BLaER1 (cell line): ENCODE measurements around the gene HOXC9.

Experiments used
- H3K27ac ChIP-seq: shearing (Covaris generic); formaldehyde crosslinking; 2 replicates; pipeline ENCODE4 v1.8.1; 2022
- H3K27me3 ChIP-seq: shearing (Covaris generic); formaldehyde crosslinking; 2 replicates; pipeline ENCODE4 v1.8.1; 2022
- H3K36me3 ChIP-seq: shearing (Covaris generic); formaldehyde crosslinking; 2 replicates; pipeline ENCODE4 v1.8.1; 2022
- H3K4me1 ChIP-seq: shearing (Covaris generic); formaldehyde crosslinking; 2 replicates; pipeline ENCODE4 v1.8.1; 2022
- H3K4me2 ChIP-seq: shearing (Covaris generic); formaldehyde crosslinking; 2 replicates; pipeline ENCODE4 v1.8.1; 2022
- H3K4me3 ChIP-seq: shearing (Covaris generic); formaldehyde crosslinking; 2 replicates; pipeline ENCODE4 v1.8.1; 2022
- H3K9ac ChIP-seq: shearing (Covaris generic); formaldehyde crosslinking; 2 replicates; pipeline ENCODE4 v1.8.1; 2022
- H3K9me3 ChIP-seq: shearing (Covaris generic); formaldehyde crosslinking; 2 replicates; pipeline ENCODE4 v1.8.1; 2022
- H4K20me1 ChIP-seq: shearing (Covaris generic); formaldehyde crosslinking; 2 replicates; pipeline ENCODE4 v1.8.1; 2022
- Cebpa-rat ChIP-seq: shearing (Covaris generic); IDR thresholded peaks from 2 replicates; pipeline ENCODE4 v1.8.1; 2022

Gene HOXC9

GRCh38 chr12:53963434-53964314 lies 36.3 kb upstream of the HOXC9 start:
- H3K4me1 ChIP-seq = no peaks in the 10 kb centered on the region
- peaks cover 100% of the 10 kb centered on the region for H3K27me3 ChIP-seq
- no peak overlapping the region for H3K27ac ChIP-seq
- H3K4me2 ChIP-seq = no peak overlapping the region
- H4K20me1 ChIP-seq = peaks cover 98% of the 10 kb centered on the region
- peaks cover 27% of the 10 kb centered on the region for H3K9me3 ChIP-seq
- TF ChIP-seq Cebpa-rat = no peak
- no peak overlapping the region for H3K9ac ChIP-seq
- H3K36me3 ChIP-seq = no peaks in the 10 kb centered on the region
- H3K4me3 ChIP-seq = no peak overlapping the region

DNA sequence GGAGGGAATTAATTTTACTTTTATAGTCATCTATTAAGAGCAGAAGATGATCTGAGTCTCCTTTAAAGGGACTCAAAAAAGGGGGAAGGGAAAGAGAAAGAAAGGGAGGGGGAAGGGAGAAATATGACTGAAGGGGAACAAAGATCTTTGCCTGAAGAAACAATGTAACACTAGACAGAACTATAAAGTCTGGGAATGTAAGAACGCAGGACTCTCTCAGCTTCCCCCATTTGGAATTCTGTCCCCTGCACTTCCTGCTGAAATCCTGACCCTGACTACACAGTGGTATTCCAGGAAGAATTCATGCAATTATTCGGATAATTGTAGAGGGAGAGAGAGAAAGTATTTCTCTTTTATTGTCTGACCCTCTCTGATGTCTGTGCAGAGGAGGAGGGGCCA lies 35.6 kb upstream of the HOXC9 start:
- Histone ChIP-seq H3K27ac (no peak overlapping the region), H3K27me3 (peaks cover 100% of the 10 kb centered on the region), H4K20me1 (peaks cover 98% of the 10 kb centered on the region), H3K9ac (no peak overlapping the region), H3K4me1 (no peaks in the 10 kb centered on the region), H3K4me3 (no peak overlapping the region), H3K4me2 (no peak overlapping the region), H3K36me3 (no peaks in the 10 kb centered on the region), H3K9me3 (peaks cover 27% of the 10 kb centered on the region)
- no peak for TF ChIP-seq Cebpa-rat

DNA sequence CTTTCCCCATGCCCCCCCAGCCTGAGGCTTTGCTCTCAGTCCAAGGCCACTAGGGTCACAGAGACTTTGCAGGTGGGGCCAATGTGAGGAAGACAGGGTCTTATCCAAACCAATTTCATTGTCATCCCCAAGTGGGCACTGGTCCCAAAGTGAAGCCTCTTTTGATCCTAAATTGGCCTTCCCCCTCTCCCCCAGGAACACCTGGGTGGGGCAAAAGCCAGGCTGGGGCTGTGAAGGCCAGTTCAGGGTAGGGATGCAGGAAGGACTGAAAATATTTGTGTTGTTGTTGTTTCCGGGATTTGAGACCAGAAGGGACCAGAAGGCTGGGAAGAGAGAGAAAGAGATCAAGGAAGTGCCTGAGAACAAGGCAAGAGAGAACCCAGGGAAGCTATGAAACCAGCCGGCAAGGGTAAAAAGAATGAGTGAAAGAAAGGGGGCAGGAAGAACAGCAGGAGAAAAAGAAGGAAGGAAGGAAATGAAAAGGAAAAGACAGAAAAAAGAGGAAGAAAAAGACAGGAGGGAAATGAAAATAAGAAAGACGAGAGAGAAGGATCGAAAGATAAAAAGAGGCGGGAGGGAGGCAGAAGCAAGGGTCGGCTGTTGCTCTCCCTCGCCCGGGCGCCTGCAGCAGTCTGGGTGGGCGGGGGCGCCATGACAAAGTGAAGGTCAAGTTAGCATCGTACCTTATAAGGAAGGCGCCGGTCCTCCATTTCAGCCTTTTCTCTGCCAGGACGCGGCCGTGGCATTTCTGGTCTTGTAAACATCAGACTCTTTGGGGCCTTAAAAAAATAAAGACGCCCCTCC lies 34.5 kb upstream of the HOXC9 start:
- H3K9me3 ChIP-seq = peaks cover 16% of the 10 kb centered on the region
- no peaks in the 10 kb centered on the region for H3K4me1 ChIP-seq
- H4K20me1 ChIP-seq = peaks cover 98% of the 10 kb centered on the region
- no peak for TF ChIP-seq Cebpa-rat
- no peak overlapping the region for H3K9ac ChIP-seq
- H3K36me3 ChIP-seq = no peaks in the 10 kb centered on the region
- H3K27me3 ChIP-seq = peaks cover 100% of the 10 kb centered on the region
- H3K4me2 ChIP-seq = no peak overlapping the region
- no peak overlapping the region for H3K4me3 ChIP-seq
- no peak overlapping the region for H3K27ac ChIP-seq

- Histone ChIP-seq H3K9me3 (peaks cover 14% of the 10 kb centered on the region), H3K27me3 (peaks cover 100% of the 10 kb centered on the region), H3K9ac (no peak overlapping the region), H3K4me1 (no peaks in the 10 kb centered on the region), H4K20me1 (peaks cover 98% of the 10 kb centered on the region), H3K36me3 (no peaks in the 10 kb centered on the region), H3K27ac (no peak overlapping the region), H3K4me2 (no peak overlapping the region), H3K4me3 (no peak overlapping the region)
- no peak for TF ChIP-seq Cebpa-rat
Observed at GRCh38 chr12:53966085-53966384, 33.9 kb upstream of the HOXC9 start.

GRCh38 chr12:53966385-53967133 lies 33.4 kb upstream of the HOXC9 start:
- peaks cover 100% of the 10 kb centered on the region for H3K27me3 ChIP-seq
- H4K20me1 ChIP-seq = peaks cover 98% of the 10 kb centered on the region
- no peak overlapping the region for H3K4me3 ChIP-seq
- no peaks in the 10 kb centered on the region for H3K4me1 ChIP-seq
- no peak overlapping the region for H3K9ac ChIP-seq
- no peak overlapping the region for H3K27ac ChIP-seq
- peaks cover 9% of the 10 kb centered on the region for H3K9me3 ChIP-seq
- TF ChIP-seq Cebpa-rat = no peak
- no peak overlapping the region for H3K4me2 ChIP-seq
- no peaks in the 10 kb centered on the region for H3K36me3 ChIP-seq

- no peak for TF ChIP-seq Cebpa-rat
- H3K9ac ChIP-seq = no peak overlapping the region
- peaks cover 10% of the 10 kb centered on the region for H3K9me3 ChIP-seq
- peaks cover 100% of the 10 kb centered on the region for H3K27me3 ChIP-seq
- no peak overlapping the region for H3K27ac ChIP-seq
- peaks cover 100% of the 10 kb centered on the region for H4K20me1 ChIP-seq
- no peak overlapping the region for H3K4me3 ChIP-seq
- no peaks in the 10 kb centered on the region for H3K4me1 ChIP-seq
- H3K4me2 ChIP-seq = no peak overlapping the region
- no peaks in the 10 kb centered on the region for H3K36me3 ChIP-seq
Observed at GRCh38 chr12:53967421-53967925, 32.5 kb upstream of the HOXC9 start.

- peaks cover 100% of the 10 kb centered on the region for H3K27me3 ChIP-seq
- no peak overlapping the region for H3K27ac ChIP-seq
- no peak overlapping the region for H3K9ac ChIP-seq
- H3K9me3 ChIP-seq = peaks cover 17% of the 10 kb centered on the region
- no peak overlapping the region for H3K4me2 ChIP-seq
- H4K20me1 ChIP-seq = peaks cover 100% of the 10 kb centered on the region
- TF ChIP-seq Cebpa-rat = no peak
- H3K36me3 ChIP-seq = no peaks in the 10 kb centered on the region
- no peak overlapping the region for H3K4me3 ChIP-seq
- H3K4me1 ChIP-seq = no peaks in the 10 kb centered on the region
Observed at GRCh38 chr12:53968214-53969127, 31.5 kb upstream of the HOXC9 start.

DNA sequence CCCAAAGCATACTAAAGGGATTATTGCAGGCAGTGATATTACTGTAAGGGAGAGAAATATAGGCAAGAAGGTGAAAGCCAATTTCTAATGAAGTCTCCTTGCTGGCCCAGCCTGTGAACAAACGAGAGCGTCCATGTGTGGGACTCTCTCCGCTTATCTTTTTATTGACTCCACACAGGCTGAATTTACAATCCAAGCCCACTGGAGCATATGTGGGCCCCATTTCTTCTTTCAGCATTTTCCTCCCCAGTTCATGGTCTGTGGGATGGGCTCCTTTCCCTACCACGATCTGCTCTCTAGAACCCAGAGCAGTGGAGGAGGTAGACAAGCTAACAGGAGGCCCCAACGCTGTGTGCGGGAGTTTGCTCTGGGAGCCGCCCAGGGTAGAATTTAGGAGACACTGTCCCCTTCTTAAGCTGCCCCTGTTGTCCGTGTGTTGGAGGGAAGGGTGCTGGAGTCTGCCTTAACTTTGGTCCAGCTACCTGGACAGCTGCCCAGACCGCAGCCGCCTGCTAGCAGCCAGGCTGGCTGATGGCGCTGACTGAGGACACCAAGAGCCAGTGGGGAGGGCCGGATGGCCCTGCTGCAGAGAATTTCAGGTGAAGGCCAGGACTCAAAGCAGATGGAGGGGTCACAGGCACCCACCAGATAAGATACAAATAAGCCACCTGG lies 30.2 kb upstream of the HOXC9 start:
- H3K4me3 ChIP-seq = no peak overlapping the region
- H3K4me2 ChIP-seq = no peak overlapping the region
- H3K9me3 ChIP-seq = peaks cover 17% of the 10 kb centered on the region
- no peaks in the 10 kb centered on the region for H3K4me1 ChIP-seq
- no peak overlapping the region for H3K9ac ChIP-seq
- H3K27me3 ChIP-seq = peaks cover 100% of the 10 kb centered on the region
- TF ChIP-seq Cebpa-rat = no peak
- H4K20me1 ChIP-seq = peaks cover 97% of the 10 kb centered on the region
- no peak overlapping the region for H3K27ac ChIP-seq
- H3K36me3 ChIP-seq = no peaks in the 10 kb centered on the region

- Histone ChIP-seq H3K9me3 (peaks cover 17% of the 10 kb centered on the region), H3K4me1 (no peaks in the 10 kb centered on the region), H3K36me3 (no peaks in the 10 kb centered on the region), H3K27ac (no peak overlapping the region), H3K4me3 (no peak overlapping the region), H3K27me3 (peaks cover 100% of the 10 kb centered on the region), H4K20me1 (peaks cover 97% of the 10 kb centered on the region), H3K9ac (no peak overlapping the region), H3K4me2 (no peak overlapping the region)
- TF ChIP-seq Cebpa-rat = no peak
Observed at GRCh38 chr12:53970451-53970850, 29.5 kb upstream of the HOXC9 start.
